Keratinocyte (primary cell): ENCODE results near the gene ARHGAP10. TPM values are rescaled to one million over a fixed set of nuclear protein-coding genes. Genes with fewer than 3 reads are reported as not detected.

ENCODE experiments used
- DNase-seq: peaks from one replicate; pipeline ENCODE4 v3.0.0-alpha.2; 2011; ENCODE audit warnings: low read depth, missing footprints, low spot score
- FAIRE-seq: peaks from 2 replicates; lab custom pipeline; 2011; peaks lifted over from hg19 to GRCh38; lab: Jason Lieb, UNC
- H2AFZ ChIP-seq: 2 replicates; pipeline ENCODE4 v1.6.0; 2012; ENCODE audit warnings: low read length, control low read depth, inconsistent platforms; ENCODE audit not compliant: control insufficient read depth
- H3K27ac ChIP-seq: 2 replicates; pipeline ENCODE4 v1.5.1; 2011; ENCODE audit warnings: low read length; ENCODE audit not compliant: control insufficient read depth, insufficient read depth
- H3K27me3 ChIP-seq: 3 replicates; pipeline ENCODE4 v1.6.0; 2011; ENCODE audit warnings: low read length; ENCODE audit not compliant: control insufficient read depth, insufficient read depth; ENCODE audit errors: extremely low read depth
- H3K36me3 ChIP-seq, 2 experiments: 2 replicates in 1 of 2; 3 replicates in 1 of 2; pipeline ENCODE4 v1.5.1; 2011; ENCODE audit warnings: low read length in 2 of 2, mild to moderate bottlenecking in 1 of 2; ENCODE audit not compliant: control insufficient read depth in 2 of 2, insufficient read depth in 2 of 2; ENCODE audit errors: extremely low read depth in 1 of 2
- H3K4me1 ChIP-seq: 3 replicates; pipeline ENCODE4 v1.5.1; 2011; ENCODE audit warnings: low read length; ENCODE audit not compliant: control insufficient read depth, insufficient read depth; ENCODE audit errors: extremely low read depth
- H3K4me2 ChIP-seq: 3 replicates; pipeline ENCODE4 v1.6.0; 2011; ENCODE audit warnings: low read depth, low read length; ENCODE audit not compliant: control insufficient read depth, insufficient read depth; ENCODE audit errors: extremely low read depth
- H3K4me3 ChIP-seq, 3 experiments: fragments of 200-600 bp in 1 of 3; sonication (generic) in 1 of 3; 2 replicates in 2 of 3; 3 replicates in 1 of 3; pipeline ENCODE4 v1.5.1; 2011 to 2016; ENCODE audit warnings: low read length in 3 of 3, mild to moderate bottlenecking in 3 of 3, control low read depth in 2 of 3, inconsistent platforms in 1 of 3, low read depth in 1 of 3, mixed read lengths in 1 of 3, mixed run types in 1 of 3, moderate library complexity in 1 of 3; ENCODE audit not compliant: control insufficient read depth in 2 of 3, insufficient read depth in 2 of 3; ENCODE audit errors: extremely low read depth in 1 of 3
- H3K79me2 ChIP-seq: 2 replicates; pipeline ENCODE4 v1.6.0; 2012; ENCODE audit warnings: low read length; ENCODE audit not compliant: control insufficient read depth, insufficient read depth
- H3K9ac ChIP-seq: 3 replicates; pipeline ENCODE4 v1.6.0; 2011; ENCODE audit warnings: low read length; ENCODE audit not compliant: control insufficient read depth, insufficient read depth; ENCODE audit errors: extremely low read depth
- H3K9me1 ChIP-seq: 3 replicates; pipeline ENCODE4 v1.6.0; 2011; ENCODE audit warnings: low read length; ENCODE audit not compliant: control insufficient read depth, insufficient read depth; ENCODE audit errors: extremely low read depth
- H3K9me3 ChIP-seq: 2 replicates; pipeline ENCODE4 v1.5.1; 2012; ENCODE audit warnings: low read depth, low read length; ENCODE audit not compliant: control insufficient read depth
- H4K20me1 ChIP-seq: 3 replicates; pipeline ENCODE4 v1.6.0; 2011; ENCODE audit warnings: low read length; ENCODE audit not compliant: control insufficient read depth, insufficient read depth; ENCODE audit errors: extremely low read depth
- EZH2 ChIP-seq: IDR thresholded peaks from one replicate; pipeline ENCODE4 v1.6.1; 2012; ENCODE audit warnings: inconsistent platforms, mild to moderate bottlenecking, low read length, moderate library complexity
- dilution Hi-C: fragments of 300-500 bp; cut with MboI; formaldehyde crosslinking; loops from one replicate; pipeline ENCODE4 v1.7.0; 2020; ENCODE audit warnings: low sequenced_read_pairs; ENCODE audit not compliant: extremely low pct_ligation_motif_present
- polyA plus RNA-seq, 5 experiments: library from polyadenylated mRNA; depleted of rRNA in 3 of 5; stranded (reverse) in 3 of 5; stranded (forward) in 1 of 5; unstranded in 1 of 5; fragments of >200 nt; gene quantifications; 1 replicate in 1 of 5; 2 replicates in 3 of 5; 3 replicates in 1 of 5; pipeline versions ENCODE4 v1.2.1 to v1.2.3, GENCODE V29; 2011 to 2012; ENCODE audit warnings: missing spikeins in 2 of 5, low read depth in 1 of 5, low replicate concordance in 1 of 5
- TF ChIP-seq, protein P1 (sequence below), 3 experiments: IDR thresholded peaks in 1 of 3; conservative IDR thresholded peaks in 1 of 3; optimal IDR thresholded peaks in 1 of 3; 2 replicates in 2 of 3; 3 replicates in 1 of 3; pipeline versions ENCODE3 to v1.5.1; 2011; ENCODE audit warnings: low read length in 3 of 3, mild to moderate bottlenecking in 3 of 3, moderate library complexity in 2 of 3, control low read depth in 1 of 3, inconsistent platforms in 1 of 3; ENCODE audit not compliant: insufficient read depth in 2 of 3; ENCODE audit errors: extremely low read depth in 1 of 3

The ARHGAP10 gene
- polyA plus RNA-seq, 1 donor (not counting 4 experiments of a cell fraction or from before 2014, with no cell fraction given): 18.7 TPM

DNA sequence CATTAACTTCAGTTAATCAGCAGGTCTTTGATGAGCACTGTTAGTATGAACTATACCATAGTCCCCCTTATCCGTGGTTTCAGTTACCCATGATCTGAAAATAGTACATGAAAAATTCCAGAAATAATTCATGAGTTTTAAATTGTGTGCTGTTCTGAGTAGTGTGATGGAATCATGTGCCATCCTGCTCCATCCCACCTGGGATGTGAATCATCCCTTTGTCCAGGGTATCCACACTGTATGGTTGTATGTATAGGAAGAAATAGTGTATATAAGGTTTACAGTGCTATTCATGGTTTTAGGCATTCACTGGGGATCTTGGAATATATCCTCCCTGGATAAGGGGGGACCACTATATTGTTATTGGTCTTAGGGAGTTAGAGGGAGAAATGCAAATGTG, 24.5 kb downstream of the ARHGAP10 start:
- peak overlapping the region; percentile 8 for H3K4me2 ChIP-seq
- H3K27me3 ChIP-seq: no peaks in the 10 kb centered on the region
- no peak for DNase-seq
- H3K4me3 ChIP-seq: no peak overlapping the region
- H4K20me1 ChIP-seq: no peaks in the 10 kb centered on the region
- peak overlapping the region; percentile 30 for H3K27ac ChIP-seq
- peaks cover 25% of the 10 kb centered on the region for H3K4me1 ChIP-seq
- TF ChIP-seq, protein P1, sequence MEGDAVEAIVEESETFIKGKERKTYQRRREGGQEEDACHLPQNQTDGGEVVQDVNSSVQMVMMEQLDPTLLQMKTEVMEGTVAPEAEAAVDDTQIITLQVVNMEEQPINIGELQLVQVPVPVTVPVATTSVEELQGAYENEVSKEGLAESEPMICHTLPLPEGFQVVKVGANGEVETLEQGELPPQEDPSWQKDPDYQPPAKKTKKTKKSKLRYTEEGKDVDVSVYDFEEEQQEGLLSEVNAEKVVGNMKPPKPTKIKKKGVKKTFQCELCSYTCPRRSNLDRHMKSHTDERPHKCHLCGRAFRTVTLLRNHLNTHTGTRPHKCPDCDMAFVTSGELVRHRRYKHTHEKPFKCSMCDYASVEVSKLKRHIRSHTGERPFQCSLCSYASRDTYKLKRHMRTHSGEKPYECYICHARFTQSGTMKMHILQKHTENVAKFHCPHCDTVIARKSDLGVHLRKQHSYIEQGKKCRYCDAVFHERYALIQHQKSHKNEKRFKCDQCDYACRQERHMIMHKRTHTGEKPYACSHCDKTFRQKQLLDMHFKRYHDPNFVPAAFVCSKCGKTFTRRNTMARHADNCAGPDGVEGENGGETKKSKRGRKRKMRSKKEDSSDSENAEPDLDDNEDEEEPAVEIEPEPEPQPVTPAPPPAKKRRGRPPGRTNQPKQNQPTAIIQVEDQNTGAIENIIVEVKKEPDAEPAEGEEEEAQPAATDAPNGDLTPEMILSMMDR (optimal IDR thresholded peaks at IDR 0.05 in 1 of 3, IDR thresholded peaks at IDR 0.05 in 1 of 3, conservative IDR thresholded peaks at IDR 0.05 in 1 of 3; ENCODE audit: extremely low read depth in 1 of 3, insufficient read depth in 2 of 3, low read length in 3 of 3): no peak
- TF ChIP-seq EZH2: no peak
- H3K9ac ChIP-seq: peak overlapping the region; percentile 11
- H3K79me2 ChIP-seq: peaks cover 76% of the 10 kb centered on the region
- peak; percentile 75 for FAIRE-seq
- H3K9me1 ChIP-seq: no peaks in the 10 kb centered on the region
- dilution Hi-C loops: no loop called here
- H3K9me3 ChIP-seq: no peaks in the 10 kb centered on the region
- no peak overlapping the region for H2AFZ ChIP-seq
- H3K36me3 ChIP-seq: peaks cover 2 to 3% of the 10 kb centered on the region in 2 experiments

DNA sequence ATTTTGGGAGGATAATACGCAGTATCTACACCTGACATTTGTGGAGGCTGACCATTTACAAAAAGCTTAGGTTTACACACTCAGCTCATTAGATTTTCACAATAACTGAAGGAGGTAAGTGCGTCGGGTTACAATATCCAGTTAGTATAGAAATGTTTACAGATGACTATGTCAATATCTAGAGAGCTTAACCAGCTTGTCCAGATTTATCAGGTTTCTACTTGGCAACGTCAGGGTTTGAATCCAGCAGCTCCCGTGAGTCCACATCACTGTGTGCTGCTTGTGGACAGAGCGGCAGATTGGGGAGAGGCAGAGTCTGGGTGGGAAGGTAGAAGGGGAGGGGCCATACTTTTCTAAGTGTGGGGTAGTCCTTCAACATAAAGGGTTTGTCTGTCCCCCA, 28.3 kb downstream of the ARHGAP10 start:
- H3K4me3 ChIP-seq: no peak overlapping the region
- peaks cover 20% of the 10 kb centered on the region for H3K4me1 ChIP-seq
- H3K4me2 ChIP-seq: no peak overlapping the region
- H3K9me3 ChIP-seq: no peaks in the 10 kb centered on the region
- no peaks in the 10 kb centered on the region for H3K27me3 ChIP-seq
- no peak overlapping the region for H3K27ac ChIP-seq
- H2AFZ ChIP-seq: no peak overlapping the region
- FAIRE-seq (no peak), DNase-seq (no peak)
- H3K79me2 ChIP-seq: peaks cover 67% of the 10 kb centered on the region
- no peak overlapping the region for H3K9ac ChIP-seq
- no peak for TF ChIP-seq EZH2
- TF ChIP-seq, protein P1 (optimal IDR thresholded peaks at IDR 0.05 in 1 of 3, IDR thresholded peaks at IDR 0.05 in 1 of 3, conservative IDR thresholded peaks at IDR 0.05 in 1 of 3; ENCODE audit: extremely low read depth in 1 of 3, insufficient read depth in 2 of 3, low read length in 3 of 3): no peak
- no peaks in the 10 kb centered on the region for H3K9me1 ChIP-seq
- no peaks in the 10 kb centered on the region for H4K20me1 ChIP-seq
- dilution Hi-C loops: no loop called here
- H3K36me3 ChIP-seq: peaks cover 2 to 3% of the 10 kb centered on the region in 2 experiments
